Suprapubic skin (tissue), 4 donors: ENCODE measurements around the gene IGSF1. TPM values are rescaled to one million over a fixed set of nuclear protein-coding genes. Genes with fewer than 3 reads are reported as not detected.
A peak's percentile ranks its signal among the peaks of the same experiment; 100 is the strongest.

ENCODE experiments used
- DNase-seq, 2 donors: peaks; one replicate each; pipeline ENCODE4 v3.0.0-alpha.2; 2019; ENCODE audit warnings: low spot score in 2 of 2
- H3K27ac ChIP-seq: fragments of 200-600 bp; sonication (generic); one replicate; pipeline ENCODE4 v1.5.1; 2019
- H3K27me3 ChIP-seq: fragments of 200-600 bp; sonication (generic); one replicate; pipeline ENCODE4 v1.5.1; 2019
- H3K36me3 ChIP-seq: fragments of 200-600 bp; sonication (generic); one replicate; pipeline ENCODE4 v1.5.1; 2019
- H3K4me1 ChIP-seq: fragments of 200-600 bp; sonication (generic); one replicate; pipeline ENCODE4 v1.5.1; 2019
- H3K4me3 ChIP-seq: fragments of 200-600 bp; sonication (generic); one replicate; pipeline ENCODE4 v1.5.1; 2019; ENCODE audit warnings: mild to moderate bottlenecking
- H3K9me3 ChIP-seq: fragments of 200-600 bp; sonication (generic); one replicate; pipeline ENCODE4 v1.5.1; 2019
- CTCF ChIP-seq, 2 donors: fragments of 200-600 bp in 1 of 2; fragments of 450-650 bp in 1 of 2; sonication (generic) in 1 of 2; IDR thresholded peaks; one replicate each; pipeline ENCODE4 v1.5.1; 2016 to 2019; ENCODE audit warnings: antibody characterized with exemption in 2 of 2, mild to moderate bottlenecking in 1 of 2, moderate library complexity in 1 of 2
- EP300 ChIP-seq: sonication (generic); formaldehyde crosslinking; IDR thresholded peaks from one replicate; pipeline ENCODE4 v1.6.1; 2017; ENCODE audit warnings: antibody characterized with exemption
- POLR2A ChIP-seq, 2 donors: fragments of 450-650 bp; IDR thresholded peaks; one replicate each; pipeline ENCODE4 v1.6.1; 2017; ENCODE audit warnings: antibody characterized with exemption in 2 of 2, mild to moderate bottlenecking in 2 of 2, moderate library complexity in 2 of 2
- POLR2AphosphoS5 ChIP-seq, 3 donors: sonication (generic); formaldehyde crosslinking; IDR thresholded peaks; one replicate each; pipeline ENCODE4 v1.6.1; 2017; ENCODE audit warnings: antibody characterized with exemption in 3 of 3
- WGBS: methylation state at CpG from one replicate; pipeline ENCODE4 v1.1.5; 2018; 5-methylcytosine and 5-hydroxymethylcytosine counted together
- total RNA-seq, 4 donors: library from RNA; depleted of rRNA; stranded (reverse); fragments of >200 nt; gene quantifications; one replicate each; pipeline ENCODE4 v1.1.0, GENCODE V29; 2016

IGSF1 gene
- total RNA-seq, 4 donors from 2014 or later: 0.08 to 0.86 (median 0.34) TPM; not detected in 1

DNA sequence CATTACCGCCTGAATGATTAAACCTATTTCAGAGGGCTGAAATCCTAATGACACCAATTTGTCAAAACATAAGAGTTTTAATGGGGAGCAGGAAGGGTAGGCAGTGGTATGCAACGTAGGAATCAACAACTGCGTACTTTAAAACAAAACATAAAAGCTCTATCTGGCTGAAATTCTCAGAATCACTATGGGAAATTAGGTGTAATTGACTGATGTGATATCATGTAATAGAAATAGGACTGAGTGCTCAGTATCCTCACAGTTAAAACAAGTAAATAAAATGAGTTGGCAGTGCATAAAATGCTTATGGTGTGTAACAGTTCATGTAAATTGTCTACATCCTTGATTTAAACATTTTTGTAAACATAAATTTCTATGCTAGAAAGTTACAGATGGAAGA, 13.6 kb upstream of the IGSF1 start:
- H3K36me3 ChIP-seq: no peaks in the 10 kb centered on the region
- H3K4me1 ChIP-seq: no peaks in the 10 kb centered on the region
- no peaks in the 10 kb centered on the region for H3K9me3 ChIP-seq
- H3K27ac ChIP-seq: no peak overlapping the region
- TF ChIP-seq POLR2A (IDR thresholded peaks at IDR 0.05) (no peak), CTCF (IDR thresholded peaks at IDR 0.05) (no peak)
- H3K4me3 ChIP-seq: no peak overlapping the region
- 68% methylated on average over 3 of the region's 3 CpGs for WGBS
- no peaks in the 10 kb centered on the region for H3K27me3 ChIP-seq
- no peak for DNase-seq

GRCh38 chrX:131301155-131301554, 12.0 kb upstream of the IGSF1 start:
- no peak overlapping the region for H3K4me3 ChIP-seq

DNA sequence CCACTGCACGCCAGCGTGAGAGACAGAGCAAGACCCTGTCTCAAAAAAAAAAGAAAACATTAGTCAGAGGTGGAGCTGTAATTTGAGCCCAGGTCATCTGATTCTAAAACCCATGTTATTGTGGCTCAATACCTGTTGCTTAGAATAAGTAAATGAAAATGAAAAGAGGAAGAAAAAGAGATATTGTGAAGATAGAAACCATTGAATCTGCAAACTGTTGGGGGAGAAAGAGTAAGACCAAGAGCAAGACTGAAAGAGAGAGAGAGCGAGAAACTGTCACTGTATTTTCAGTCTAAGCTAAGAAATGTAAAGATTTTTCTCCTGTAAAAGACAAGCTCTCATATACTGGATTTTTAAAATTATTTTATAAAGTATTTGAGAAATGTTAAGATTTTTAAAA, 9.7 kb upstream of the IGSF1 start:
- TF ChIP-seq POLR2AphosphoS5 (IDR thresholded peaks at IDR 0.05) (no peak), POLR2A (IDR thresholded peaks at IDR 0.05) (no peak), CTCF (IDR thresholded peaks at IDR 0.05) (no peak), EP300 (no peak)
- Histone ChIP-seq H3K4me1 (no peaks in the 10 kb centered on the region), H3K36me3 (no peaks in the 10 kb centered on the region), H3K9me3 (no peaks in the 10 kb centered on the region), H3K27me3 (no peaks in the 10 kb centered on the region), H3K27ac (no peak overlapping the region), H3K4me3 (no peak overlapping the region)
- WGBS: 79% methylated on average over 3 of the region's 3 CpGs
- DNase-seq: no peak

More at GRCh38 chrX:131301155-131301554, 12.0 kb upstream of the IGSF1 start:
- 57% methylated on average over 5 of the region's 5 CpGs for WGBS
- TF ChIP-seq POLR2A (IDR thresholded peaks at IDR 0.05): no peak
- no peak for TF ChIP-seq EP300
- TF ChIP-seq POLR2AphosphoS5 (IDR thresholded peaks at IDR 0.05): no peak
- no peak for TF ChIP-seq CTCF (IDR thresholded peaks at IDR 0.05)
- no peaks in the 10 kb centered on the region for H3K36me3 ChIP-seq
- H3K4me1 ChIP-seq: no peaks in the 10 kb centered on the region
- no peak for DNase-seq
- H3K9me3 ChIP-seq: no peaks in the 10 kb centered on the region
- H3K27ac ChIP-seq: no peak overlapping the region
- H3K27me3 ChIP-seq: no peaks in the 10 kb centered on the region

DNA sequence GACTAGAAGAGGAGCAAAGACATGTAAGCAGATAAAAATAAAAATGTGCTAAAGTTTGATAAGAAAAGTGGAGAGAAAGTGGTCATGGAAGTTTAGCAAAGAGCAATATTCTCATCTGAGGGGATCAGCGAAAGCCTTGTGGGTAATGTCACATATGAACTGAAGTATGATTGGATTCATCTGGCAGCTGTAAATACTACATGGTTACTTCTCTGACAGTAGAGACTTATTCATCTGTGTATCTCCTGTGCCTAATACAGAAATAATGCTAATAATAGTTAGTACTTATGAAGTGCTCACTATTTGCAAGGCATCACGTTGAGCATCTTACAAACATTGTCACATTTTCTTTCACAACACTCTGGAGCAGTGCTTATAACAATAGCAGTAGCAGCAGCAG, 8.9 kb upstream of the IGSF1 start:
- WGBS: 59% methylated on average over 2 of the region's 2 CpGs
- no peak overlapping the region for H3K27ac ChIP-seq

GRCh38 chrX:131289527-131289926, 421 bp upstream of the IGSF1 start:
- H3K9me3 ChIP-seq: no peaks in the 10 kb centered on the region
- H3K36me3 ChIP-seq: no peaks in the 10 kb centered on the region
- DNase-seq: no peak
- no peak for TF ChIP-seq EP300
- TF ChIP-seq POLR2AphosphoS5 (IDR thresholded peaks at IDR 0.05): no peak
- TF ChIP-seq CTCF (IDR thresholded peaks at IDR 0.05): no peak
- no peak for TF ChIP-seq POLR2A (IDR thresholded peaks at IDR 0.05)
- no peak overlapping the region for H3K27ac ChIP-seq
- H3K4me3 ChIP-seq: peak overlapping the region; percentile 22
- 51% methylated on average over 4 of the region's 4 CpGs for WGBS
- peaks cover 5% of the 10 kb centered on the region for H3K4me1 ChIP-seq
- H3K27me3 ChIP-seq: no peaks in the 10 kb centered on the region

More for the DNA sequence above, 8.9 kb upstream of the IGSF1 start:
- Histone ChIP-seq H3K9me3 (no peaks in the 10 kb centered on the region), H3K27me3 (no peaks in the 10 kb centered on the region), H3K4me1 (no peaks in the 10 kb centered on the region), H3K36me3 (no peaks in the 10 kb centered on the region), H3K4me3 (no peak overlapping the region)
- no peak for TF ChIP-seq POLR2AphosphoS5 (IDR thresholded peaks at IDR 0.05)
- no peak for TF ChIP-seq POLR2A (IDR thresholded peaks at IDR 0.05)
- DNase-seq: no peak

DNA sequence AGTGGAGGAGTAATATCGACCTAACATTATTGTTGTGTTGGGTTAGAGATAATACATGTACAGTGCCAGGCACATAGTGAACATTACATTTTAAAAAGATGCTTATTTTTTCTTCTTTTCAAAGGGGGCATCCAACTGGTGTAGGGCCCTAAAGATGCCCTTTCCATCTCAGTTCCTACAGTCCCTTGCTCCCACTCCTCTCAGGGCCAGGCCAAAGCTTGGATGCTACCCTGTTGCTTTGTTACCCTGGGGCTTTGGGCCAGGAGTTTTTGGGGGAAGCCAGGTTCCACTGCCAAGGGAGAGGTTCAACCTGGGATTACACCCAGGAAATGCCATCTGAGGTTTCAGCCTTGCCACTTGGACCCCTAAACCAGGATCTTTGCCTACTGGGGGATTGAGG, 918 bp downstream of the IGSF1 start:
- Histone ChIP-seq H3K4me3 (no peak overlapping the region), H3K36me3 (no peaks in the 10 kb centered on the region), H3K4me1 (peaks cover 5% of the 10 kb centered on the region), H3K27me3 (no peaks in the 10 kb centered on the region), H3K27ac (no peak overlapping the region), H3K9me3 (no peaks in the 10 kb centered on the region)
- whole genome bisulfite sequencing: 76% methylated on average over 1 of the region's 1 CpG
- TF ChIP-seq EP300 (no peak), POLR2A (IDR thresholded peaks at IDR 0.05) (no peak), POLR2AphosphoS5 (IDR thresholded peaks at IDR 0.05) (no peak), CTCF (IDR thresholded peaks at IDR 0.05) (no peak)
- no peak for DNase-seq
